Activated T-cell treated with anti-CD3 and anti-CD28 coated beads, Interleukin-2, amount 50 U/mL, for 24 hours (primary cell): Measurements from ENCODE around the gene MRNIP.

Experiments
- DNase-seq: peaks from one replicate; pipeline ENCODE4 v3.0.0-alpha.2; 2020
- H3K27ac Mint-ChIP-seq: 2 replicates; pipeline ENCODE4 v1.8.0; 2020; ENCODE audit warnings: mild to moderate bottlenecking, mixed read lengths
- H3K27me3 Mint-ChIP-seq: 2 replicates; pipeline ENCODE4 v1.8.0; 2020; ENCODE audit warnings: mixed read lengths
- H3K36me3 Mint-ChIP-seq: 2 replicates; pipeline ENCODE4 v1.8.0; 2020; ENCODE audit warnings: low read depth, mixed read lengths
- H3K4me1 Mint-ChIP-seq: 2 replicates; pipeline ENCODE4 v1.8.0; 2020; ENCODE audit warnings: low read depth, mixed read lengths
- H3K4me3 Mint-ChIP-seq: 2 replicates; pipeline ENCODE4 v1.8.0; 2020; ENCODE audit warnings: mild to moderate bottlenecking, moderate library complexity, mixed read lengths
- H3K9me3 Mint-ChIP-seq: 2 replicates; pipeline ENCODE4 v1.8.0; 2020; ENCODE audit warnings: mixed read lengths

Gene MRNIP, protein sequence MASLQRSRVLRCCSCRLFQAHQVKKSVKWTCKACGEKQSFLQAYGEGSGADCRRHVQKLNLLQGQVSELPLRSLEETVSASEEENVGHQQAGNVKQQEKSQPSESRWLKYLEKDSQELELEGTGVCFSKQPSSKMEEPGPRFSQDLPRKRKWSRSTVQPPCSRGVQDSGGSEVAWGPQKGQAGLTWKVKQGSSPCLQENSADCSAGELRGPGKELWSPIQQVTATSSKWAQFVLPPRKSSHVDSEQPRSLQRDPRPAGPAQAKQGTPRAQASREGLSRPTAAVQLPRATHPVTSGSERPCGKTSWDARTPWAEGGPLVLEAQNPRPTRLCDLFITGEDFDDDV

GRCh38 chr5:179858586-179859427 lies at the start of gene MRNIP:
Gene MRNIP, minus strand, starts transcription at chr5:179858817. Its CDS starts 21 bp downstream, at chr5:179858796.
- H3K27me3 Mint-ChIP-seq, result no peaks in the 10 kb centered on the region

DNA sequence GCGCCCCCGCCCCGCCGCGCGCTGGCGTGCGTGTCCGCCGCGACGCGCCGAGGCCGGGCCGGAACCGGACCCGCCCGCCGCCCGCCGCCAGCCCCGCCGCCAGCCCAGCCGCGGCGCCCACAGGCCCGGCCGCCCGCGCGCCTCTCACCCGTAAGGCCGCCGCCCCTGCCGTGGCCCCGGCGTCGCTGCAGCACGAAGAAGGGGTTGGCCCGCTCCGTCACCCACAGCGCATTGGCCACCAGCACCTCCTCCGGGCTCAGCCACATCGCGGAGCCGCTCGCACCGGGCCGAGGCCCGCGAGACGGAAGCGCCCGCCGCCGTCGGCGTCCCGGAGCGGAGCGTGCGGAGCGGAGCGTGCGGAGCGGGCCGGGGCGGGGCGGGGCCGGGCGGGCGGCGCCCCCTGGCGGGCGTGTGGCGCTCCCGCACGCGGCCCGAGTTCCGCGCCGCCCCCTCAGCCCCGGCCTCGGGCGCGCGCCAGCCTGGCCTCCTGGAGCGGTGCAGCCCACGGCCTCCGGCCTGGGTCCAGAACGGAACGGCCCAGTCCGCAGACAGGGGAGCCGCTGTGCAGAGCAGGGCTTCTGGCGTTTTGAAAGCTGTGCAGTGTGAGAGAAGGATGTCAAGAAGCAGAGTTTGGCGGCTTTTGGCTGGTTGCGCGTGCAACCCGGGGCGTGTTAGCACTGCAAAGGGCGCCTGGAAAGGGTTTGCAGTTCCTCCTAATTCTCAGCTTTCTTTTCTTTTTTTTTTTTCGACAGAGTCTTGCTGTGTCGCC lies 49.1 kb upstream of the MRNIP start, which contains the start of gene TBC1D9B:
TBC1D9B (minus strand) TSS at position 342 of the 769 bp plus-strand sequence; CDS start at position 266, 76 bp downstream.
- no peaks in the 10 kb centered on the region for H3K27me3 Mint-ChIP-seq
- H3K27ac Mint-ChIP-seq, result peak within 1 kb of the TSS; percentile 88

More at GRCh38 chr5:179858586-179859427, at the start of gene MRNIP:
- Mint-ChIP-seq H3K4me1 (peaks cover 17% of the 10 kb centered on the region), H3K9me3 (no peaks in the 10 kb centered on the region), H3K27ac (peak within 1 kb of the TSS; percentile 93), H3K4me3 (peak within 1 kb of the TSS; percentile 87), H3K36me3 (peaks cover 36% of the 10 kb centered on the region)
- peak; percentile 93 for DNase-seq

DNA sequence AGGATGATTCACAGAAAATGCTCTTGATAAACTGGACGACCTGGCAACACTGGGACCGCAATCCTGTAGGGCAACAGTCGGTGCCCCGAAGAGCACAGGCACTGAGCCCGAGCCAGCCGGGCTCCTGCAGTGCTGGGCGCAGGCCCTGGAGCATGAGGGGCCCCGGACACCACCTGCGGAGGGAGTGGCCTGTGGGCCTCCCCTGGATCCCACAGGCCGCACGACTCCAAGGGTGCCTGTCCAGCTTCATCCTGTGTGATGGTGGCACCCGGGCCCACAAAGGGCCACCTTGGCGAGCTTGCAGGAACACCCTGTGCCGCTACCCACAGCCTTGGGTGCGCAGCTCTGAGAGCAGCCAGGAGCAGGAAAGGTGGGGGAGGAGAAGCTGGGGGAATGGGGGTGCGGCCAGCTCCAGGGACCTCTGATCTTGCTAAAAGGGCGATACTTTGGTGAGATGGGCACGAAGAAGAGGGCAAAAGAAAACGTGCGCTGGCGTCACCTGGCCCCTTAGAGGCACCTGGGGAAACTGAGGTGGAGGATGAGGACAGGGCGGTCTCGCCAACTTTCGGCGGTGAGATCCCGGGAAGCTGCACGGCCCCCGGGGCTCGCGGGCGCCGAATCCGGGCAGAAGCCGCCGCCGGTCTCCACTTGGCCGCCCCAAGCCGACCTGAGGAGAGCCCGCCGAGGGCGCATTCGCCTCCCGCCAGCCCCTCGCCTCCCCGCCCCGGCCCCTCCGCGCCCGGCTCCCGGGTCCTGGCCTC lies 48.4 kb upstream of the MRNIP start:
- H3K9me3 Mint-ChIP-seq, result no peaks in the 10 kb centered on the region
- peaks cover 49% of the 10 kb centered on the region for H3K36me3 Mint-ChIP-seq
- H3K27ac Mint-ChIP-seq, result peak overlapping the region; percentile 88
- H3K27me3 Mint-ChIP-seq, result no peaks in the 10 kb centered on the region
- peak; percentile 59 for DNase-seq
- peaks cover 23% of the 10 kb centered on the region for H3K4me1 Mint-ChIP-seq
- H3K4me3 Mint-ChIP-seq, result peak overlapping the region; percentile 89

More for the DNA sequence above, 49.1 kb upstream of the MRNIP start, which contains the start of gene TBC1D9B:
- peak within 1 kb of the TSS; percentile 89 for H3K4me3 Mint-ChIP-seq
- H3K4me1 Mint-ChIP-seq, result peaks cover 23% of the 10 kb centered on the region
- peaks cover 41% of the 10 kb centered on the region for H3K36me3 Mint-ChIP-seq
- peak; percentile 82 for DNase-seq
- no peaks in the 10 kb centered on the region for H3K9me3 Mint-ChIP-seq

- Mint-ChIP-seq H3K9me3 (no peaks in the 10 kb centered on the region), H3K27ac (peak overlapping the region; percentile 40), H3K4me1 (peaks cover 23% of the 10 kb centered on the region), H3K4me3 (peak overlapping the region; percentile 89), H3K36me3 (peaks cover 54% of the 10 kb centered on the region), H3K27me3 (no peaks in the 10 kb centered on the region)
- DNase-seq, result no peak
Observed at GRCh38 chr5:179906294-179906794, 47.7 kb upstream of the MRNIP start.

DNA sequence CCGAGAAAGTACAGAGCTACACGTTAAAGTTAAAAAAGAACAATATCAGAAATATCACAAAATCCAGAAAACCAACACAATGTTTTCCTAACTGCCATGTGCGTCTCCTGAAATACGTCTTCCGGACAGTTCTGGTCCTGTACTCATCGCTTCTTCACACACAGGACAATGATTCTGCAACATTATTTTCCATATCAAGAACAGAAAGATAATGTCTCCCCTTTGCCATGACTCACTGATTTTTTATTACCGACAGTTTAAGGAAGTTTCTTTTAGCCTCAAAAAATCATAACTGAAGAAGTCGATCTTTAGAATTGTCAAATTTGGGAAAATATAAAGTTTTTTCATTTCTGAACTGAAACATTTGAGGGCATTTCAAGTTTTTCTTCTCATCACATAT lies 46.5 kb upstream of the MRNIP start:
- Mint-ChIP-seq H3K4me3 (no peak overlapping the region), H3K36me3 (peaks cover 65% of the 10 kb centered on the region), H3K27me3 (no peaks in the 10 kb centered on the region), H3K4me1 (peaks cover 23% of the 10 kb centered on the region), H3K27ac (peak overlapping the region; percentile 50), H3K9me3 (no peaks in the 10 kb centered on the region)
- DNase-seq, result no peak

GRCh38 chr5:179904463-179905160 lies 46.0 kb upstream of the MRNIP start:
- H3K27ac Mint-ChIP-seq, result peak overlapping the region; percentile 50
- no peak overlapping the region for H3K4me3 Mint-ChIP-seq
- DNase-seq, result no peak
- H3K9me3 Mint-ChIP-seq, result no peaks in the 10 kb centered on the region
- H3K4me1 Mint-ChIP-seq, result peaks cover 23% of the 10 kb centered on the region
- peaks cover 71% of the 10 kb centered on the region for H3K36me3 Mint-ChIP-seq
- no peaks in the 10 kb centered on the region for H3K27me3 Mint-ChIP-seq

DNA sequence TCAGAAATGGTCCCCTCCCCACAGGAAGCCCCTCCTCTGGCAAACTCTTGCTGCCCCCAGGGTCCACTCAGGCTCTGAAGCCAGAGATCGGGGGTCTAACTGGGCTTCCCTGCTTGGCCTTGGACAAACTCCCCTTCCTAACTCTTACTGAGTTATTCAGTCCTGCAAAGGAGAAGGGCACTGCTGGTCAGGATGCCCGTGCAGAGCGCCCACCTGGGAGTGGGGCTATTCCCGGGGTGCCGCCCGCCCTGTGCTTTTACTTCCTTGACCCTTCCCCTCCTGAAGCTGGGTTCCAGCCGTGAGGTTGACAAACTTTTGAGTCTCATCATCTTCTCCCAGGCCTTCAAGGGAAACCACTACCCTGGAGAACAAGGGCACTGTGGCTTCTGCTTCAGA lies 44.1 kb upstream of the MRNIP start:
- Mint-ChIP-seq H3K9me3 (no peaks in the 10 kb centered on the region), H3K4me3 (no peak overlapping the region), H3K27ac (no peak overlapping the region), H3K36me3 (peaks cover 88% of the 10 kb centered on the region), H3K27me3 (no peaks in the 10 kb centered on the region), H3K4me1 (peaks cover 20% of the 10 kb centered on the region)
- DNase-seq, result no peak

DNA sequence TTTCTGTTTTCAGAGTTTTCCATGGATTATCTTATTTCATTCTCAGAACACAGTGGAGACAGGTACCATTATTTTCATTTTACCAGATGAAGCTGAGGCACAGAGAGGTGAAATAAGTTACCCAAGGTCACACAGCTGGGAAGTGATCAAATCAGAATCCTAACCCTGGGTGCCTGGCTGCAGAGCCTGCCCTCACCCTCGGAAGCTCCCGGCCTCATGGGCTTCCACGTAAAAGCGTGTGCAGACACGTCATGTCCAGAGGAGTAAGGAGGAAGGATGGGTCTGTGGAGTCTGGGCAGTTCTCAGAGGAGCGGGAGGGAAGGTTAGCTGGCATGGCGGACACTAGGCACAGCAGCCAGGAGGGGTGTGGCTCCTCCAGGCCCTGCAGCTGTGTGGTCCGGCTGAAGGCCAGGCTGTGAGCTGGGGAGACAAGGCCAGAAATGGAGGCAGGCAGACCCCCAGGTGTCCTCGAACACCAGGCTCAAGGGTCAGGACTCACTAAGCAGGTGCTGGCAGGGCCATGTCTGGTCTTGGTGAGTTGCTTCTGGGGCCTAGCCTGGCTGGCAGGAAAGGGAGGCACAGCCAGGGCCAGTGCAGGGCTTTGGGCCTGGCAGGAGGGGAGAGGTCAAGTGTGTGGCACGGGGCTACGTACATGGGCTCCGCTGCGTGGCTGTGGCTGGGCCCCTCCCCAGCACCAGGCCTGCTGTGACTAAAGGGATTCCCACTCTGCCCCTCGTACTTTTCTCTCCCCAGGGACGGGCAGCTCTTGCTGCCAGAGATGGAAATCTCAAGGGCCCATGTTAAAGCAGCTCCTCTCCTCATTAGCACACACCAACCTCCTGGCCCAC lies 43.5 kb upstream of the MRNIP start:
- no peaks in the 10 kb centered on the region for H3K27me3 Mint-ChIP-seq
- H3K9me3 Mint-ChIP-seq, result no peaks in the 10 kb centered on the region
- peaks cover 20% of the 10 kb centered on the region for H3K4me1 Mint-ChIP-seq
- H3K4me3 Mint-ChIP-seq, result no peak overlapping the region
- peaks cover 94% of the 10 kb centered on the region for H3K36me3 Mint-ChIP-seq
- no peak overlapping the region for H3K27ac Mint-ChIP-seq
- no peak for DNase-seq

DNA sequence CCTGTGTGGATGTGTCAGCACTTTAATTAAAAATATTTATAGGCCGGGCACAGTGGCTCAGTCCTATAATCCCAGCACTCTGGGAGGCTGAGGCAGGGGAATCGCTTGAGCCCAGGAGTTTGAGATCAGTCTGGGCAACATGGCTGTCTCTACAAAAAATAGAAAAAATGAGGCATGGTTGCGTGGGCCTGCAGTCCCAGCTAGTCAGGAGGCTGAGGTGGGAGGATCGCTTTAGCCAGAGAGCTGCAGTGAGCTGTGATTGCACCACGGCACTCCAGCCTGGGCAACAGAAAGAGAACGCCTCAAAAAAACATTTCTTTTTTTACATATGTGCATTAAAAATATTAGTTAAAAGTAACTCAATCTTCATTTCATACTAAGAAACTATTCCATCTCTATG lies 42.8 kb upstream of the MRNIP start:
- Mint-ChIP-seq H3K9me3 (no peaks in the 10 kb centered on the region), H3K4me3 (no peak overlapping the region), H3K27me3 (no peaks in the 10 kb centered on the region), H3K4me1 (peaks cover 17% of the 10 kb centered on the region), H3K27ac (no peak overlapping the region), H3K36me3 (peaks cover 94% of the 10 kb centered on the region)
- DNase-seq, result no peak

- DNase-seq, result no peak
- peaks cover 94% of the 10 kb centered on the region for H3K36me3 Mint-ChIP-seq
- H3K27ac Mint-ChIP-seq, result no peak overlapping the region
Observed at GRCh38 chr5:179900711-179901110, 42.1 kb upstream of the MRNIP start.

GRCh38 chr5:179900206-179900605 lies 41.6 kb upstream of the MRNIP start:
- H3K4me1 Mint-ChIP-seq, result peaks cover 6% of the 10 kb centered on the region
- H3K27me3 Mint-ChIP-seq, result no peaks in the 10 kb centered on the region
- H3K9me3 Mint-ChIP-seq, result no peaks in the 10 kb centered on the region
- DNase-seq, result no peak
- no peak overlapping the region for H3K4me3 Mint-ChIP-seq
- H3K36me3 Mint-ChIP-seq, result peaks cover 94% of the 10 kb centered on the region
- H3K27ac Mint-ChIP-seq, result no peak overlapping the region

More at GRCh38 chr5:179900711-179901110, 42.1 kb upstream of the MRNIP start:
- Mint-ChIP-seq H3K9me3 (no peaks in the 10 kb centered on the region), H3K4me1 (peaks cover 10% of the 10 kb centered on the region), H3K27me3 (no peaks in the 10 kb centered on the region), H3K4me3 (no peak overlapping the region)

- Mint-ChIP-seq H3K4me3 (no peak overlapping the region), H3K27ac (no peak overlapping the region), H3K9me3 (no peaks in the 10 kb centered on the region), H3K36me3 (peaks cover 96% of the 10 kb centered on the region), H3K4me1 (no peaks in the 10 kb centered on the region), H3K27me3 (no peaks in the 10 kb centered on the region)
- no peak for DNase-seq
Observed at GRCh38 chr5:179895861-179896260, 37.2 kb upstream of the MRNIP start.
